HG03469 (cell line): ENCODE data around the gene NEK7.
A peak's percentile ranks its signal among the peaks of the same experiment; 100 is the strongest.

Experiments used
- ATAC-seq: cut with Tn5 transposase; IDR thresholded peaks from one replicate; pipeline ENCODE4 v1.9.1; 2021; ENCODE audit warnings: mild to moderate bottlenecking, moderate library complexity, moderate number of reproducible peaks; ENCODE audit not compliant: unreplicated experiment

Gene NEK7

DNA sequence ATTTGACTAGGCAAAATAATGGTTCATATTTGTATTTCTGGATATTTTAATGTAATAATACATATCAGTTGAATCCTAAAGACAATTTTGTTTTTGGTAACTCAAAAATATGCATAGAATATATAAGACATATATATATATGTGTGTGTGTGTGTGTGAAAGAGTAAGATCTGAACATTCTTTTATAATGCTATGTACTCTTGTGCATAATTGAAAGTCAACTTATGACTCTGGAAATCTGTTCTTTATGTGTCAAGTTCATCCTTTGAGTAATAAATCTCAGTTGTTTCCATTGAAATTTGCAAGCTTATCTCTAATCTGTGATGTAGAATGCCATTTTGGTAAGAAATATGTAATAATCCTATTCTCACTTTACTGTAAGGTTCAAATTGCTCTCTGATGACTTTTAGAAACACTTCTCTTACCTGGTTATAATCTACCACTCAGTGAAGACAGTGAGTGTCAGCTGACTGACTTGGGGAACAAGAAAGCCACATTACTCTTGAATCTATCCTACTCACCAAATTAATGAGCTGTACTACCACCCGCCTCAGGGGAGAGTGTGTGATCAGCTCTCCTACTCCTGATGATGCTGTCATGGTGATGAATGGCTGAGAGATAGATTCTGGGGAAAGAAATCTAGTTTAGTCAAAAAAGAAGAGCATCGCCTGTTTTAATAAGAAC, 15.0 kb upstream of the NEK7 start:
- ATAC-seq, result no peak

DNA sequence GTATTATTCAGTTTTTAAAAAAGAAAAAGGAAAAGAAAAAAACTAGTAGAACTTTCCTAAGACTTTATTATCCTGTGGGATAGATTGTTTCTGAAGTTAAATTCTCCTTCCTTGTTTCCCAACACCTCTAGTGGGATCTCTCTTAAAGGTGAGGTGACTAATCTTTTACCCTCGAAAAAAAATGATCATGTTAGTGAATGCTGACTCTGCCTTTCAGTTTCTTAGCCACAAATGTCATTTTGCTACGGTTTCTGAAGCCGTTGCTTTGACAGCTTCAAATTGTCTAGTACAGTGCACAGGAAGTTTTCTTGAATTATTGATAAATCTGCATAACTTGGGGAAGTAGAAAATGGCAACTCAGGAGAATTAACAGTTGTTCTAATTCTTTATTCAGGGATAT, 13.0 kb upstream of the NEK7 start:
- no peak for ATAC-seq

DNA sequence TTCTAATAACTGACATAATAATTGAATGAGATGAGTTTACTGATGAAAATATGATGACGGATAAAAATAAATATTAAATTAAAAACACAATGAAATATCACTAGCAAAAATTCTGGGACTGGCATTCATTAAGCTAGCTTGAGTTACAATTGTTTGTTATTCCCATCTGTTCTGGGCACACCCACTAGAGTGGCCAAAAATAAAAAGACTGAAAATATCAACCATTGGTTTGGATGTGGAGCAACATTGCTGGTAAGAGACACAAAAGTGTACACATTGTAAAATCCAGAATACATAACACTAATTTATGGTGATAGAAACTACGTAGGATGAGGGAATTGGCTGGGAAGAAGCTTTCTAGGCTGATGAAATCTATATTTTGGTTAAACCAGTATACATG, 9.6 kb upstream of the NEK7 start:
- no peak for ATAC-seq

DNA sequence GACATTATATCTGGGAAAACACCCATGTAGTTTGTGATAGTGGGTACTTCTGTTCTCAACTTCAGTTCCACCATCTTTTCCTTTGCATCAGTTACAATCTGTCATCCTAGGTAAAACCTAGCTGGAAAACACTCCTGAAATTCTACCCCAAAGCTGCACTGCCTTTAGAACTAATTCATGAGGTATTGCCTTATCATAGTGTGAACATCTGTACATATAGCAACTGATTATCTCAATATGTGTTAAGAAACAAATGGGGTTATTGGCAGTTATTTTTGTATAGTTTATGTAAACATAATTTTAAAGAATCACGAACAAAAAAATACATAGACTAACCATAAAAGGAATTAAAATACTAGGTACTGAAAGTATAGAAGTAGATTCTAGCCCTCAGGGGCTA, 6.4 kb upstream of the NEK7 start:
- no peak for ATAC-seq

DNA sequence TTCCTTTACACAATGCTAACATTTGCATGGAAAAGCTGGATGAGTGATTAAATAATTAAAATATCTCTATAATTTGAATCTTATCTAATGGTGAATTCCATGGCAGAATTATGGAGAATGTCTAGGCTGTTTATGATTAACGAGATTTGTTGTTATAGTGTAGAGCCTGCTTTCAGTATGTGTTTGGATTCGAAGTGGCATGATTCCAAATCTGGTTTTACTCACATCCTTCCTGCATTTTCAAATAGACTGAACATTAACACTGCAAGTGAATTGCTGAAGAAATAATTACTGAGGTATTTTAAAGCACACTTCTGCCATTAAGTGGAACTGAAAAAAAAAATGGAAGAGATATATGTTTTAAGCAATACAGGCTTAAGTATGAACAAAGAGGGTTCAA, 5.1 kb upstream of the NEK7 start:
- no peak for ATAC-seq

DNA sequence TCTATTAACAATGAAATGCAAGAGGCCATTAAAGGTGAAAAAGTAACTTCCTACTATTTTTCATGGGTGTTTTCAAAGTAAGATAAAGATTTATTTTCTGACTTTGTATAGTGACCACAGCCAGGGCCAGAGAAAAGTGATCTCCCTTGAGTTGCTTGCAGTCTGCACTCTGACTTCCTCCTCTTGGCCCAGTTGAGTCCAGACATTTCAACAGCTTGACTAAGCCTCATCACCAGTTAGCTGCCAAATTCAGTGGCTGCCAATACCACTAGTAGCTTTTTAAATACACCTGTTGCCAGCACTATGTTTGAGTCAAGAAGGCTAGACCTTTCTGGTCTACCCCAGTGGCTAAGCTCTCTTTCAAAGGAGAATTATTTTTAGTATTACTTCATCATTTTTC, 3.7 kb upstream of the NEK7 start:
- ATAC-seq, result no peak

DNA sequence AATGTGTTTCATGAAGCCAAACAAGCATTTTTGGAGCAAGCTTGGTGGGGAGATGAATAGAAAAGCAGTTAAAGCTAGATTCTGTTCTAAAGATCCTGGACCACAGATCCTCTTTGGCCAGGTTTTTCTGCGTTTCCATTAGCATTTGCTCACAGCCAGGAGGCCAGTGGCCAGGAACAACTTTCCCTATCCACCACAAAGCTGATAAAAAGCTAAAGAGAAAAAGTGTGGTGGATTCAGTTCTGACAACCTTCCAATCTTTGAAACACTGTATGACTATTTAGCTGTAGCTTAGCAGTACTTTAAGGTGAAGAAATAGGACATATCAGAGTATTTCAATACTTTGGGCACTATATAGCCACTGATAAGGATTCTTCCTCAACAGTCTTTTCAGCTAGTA, 3.0 kb upstream of the NEK7 start:
- no peak for ATAC-seq

DNA sequence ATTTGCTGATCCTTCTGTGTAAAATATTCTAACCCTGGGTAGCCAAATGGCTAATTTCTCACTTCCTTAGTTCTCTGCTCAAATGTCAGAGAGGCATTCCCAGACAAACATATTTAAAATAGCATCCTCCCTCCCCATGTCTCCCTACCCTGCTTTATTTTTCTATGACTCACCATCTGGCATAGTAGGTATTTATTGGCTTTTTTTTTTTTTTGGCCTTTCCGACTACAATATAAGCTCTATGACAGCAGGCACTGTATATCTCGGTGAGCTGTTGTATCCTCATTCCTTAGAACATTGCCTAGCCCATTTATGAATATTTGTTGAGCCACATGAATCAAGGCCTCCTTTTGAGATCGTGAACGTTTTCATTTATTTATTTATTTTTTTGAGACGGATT, 1.5 kb upstream of the NEK7 start:
- ATAC-seq, result no peak

DNA sequence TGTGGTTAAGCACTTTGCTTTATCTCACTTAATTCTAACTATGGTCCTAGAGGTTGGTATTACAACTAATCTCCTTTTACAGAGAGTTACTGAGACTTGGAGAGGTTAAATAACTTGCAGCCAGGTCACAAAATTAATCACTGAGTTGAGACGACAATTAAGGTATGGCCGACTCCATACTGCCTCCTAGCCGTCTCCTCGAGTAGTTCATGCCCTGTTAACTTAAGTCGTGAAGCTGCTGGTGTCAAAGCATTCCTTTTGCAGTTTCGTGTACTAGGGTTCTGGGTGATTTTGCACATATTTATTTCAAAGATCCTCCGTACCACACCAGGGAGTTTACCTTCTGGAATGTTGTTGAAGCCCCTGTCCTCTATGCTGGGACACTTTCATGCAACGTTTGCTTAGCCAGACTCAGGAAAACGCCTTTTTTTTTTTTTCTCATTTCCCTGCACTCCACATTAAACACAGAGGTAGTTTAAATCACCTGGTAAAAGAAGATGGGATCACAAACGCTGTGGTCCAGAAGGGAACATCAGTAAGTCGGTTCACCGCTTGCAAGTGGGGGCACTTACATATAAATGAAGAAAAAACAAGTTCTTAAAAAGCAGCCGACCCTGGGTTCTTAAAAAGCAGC, 570 bp upstream of the NEK7 start:
- ATAC-seq, result peak; percentile 24

DNA sequence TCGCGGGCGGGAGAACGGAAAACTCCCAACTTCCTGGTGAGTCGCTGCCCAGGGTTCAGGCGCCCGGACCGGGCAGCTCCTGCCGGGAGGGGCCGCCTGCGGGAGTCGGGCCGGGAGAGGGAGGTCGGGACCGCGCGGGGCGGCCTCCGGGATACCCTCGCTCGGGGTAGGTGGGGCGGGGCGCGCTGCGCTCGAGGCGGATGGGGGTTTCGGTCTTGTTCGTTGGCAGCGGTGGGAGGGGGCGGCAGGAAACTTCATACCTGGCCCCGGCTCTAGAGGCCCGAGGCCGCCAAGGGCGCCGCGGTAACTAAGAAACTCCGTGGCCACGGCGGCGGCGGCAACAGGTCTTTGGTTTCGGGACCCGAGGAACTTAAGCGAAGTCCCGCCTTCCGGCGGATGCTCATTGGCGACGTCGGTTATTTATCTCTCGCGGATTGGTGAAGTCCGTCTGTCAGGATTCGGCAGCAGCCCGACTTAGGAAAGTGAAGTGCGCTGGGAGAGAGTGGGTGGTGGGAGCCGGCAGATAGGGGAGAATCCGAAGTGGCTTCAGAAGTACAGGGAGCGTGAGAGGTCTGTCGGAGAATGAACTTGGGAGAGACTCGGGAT, 546 bp downstream of the NEK7 start:
- peak; percentile 27 for ATAC-seq

DNA sequence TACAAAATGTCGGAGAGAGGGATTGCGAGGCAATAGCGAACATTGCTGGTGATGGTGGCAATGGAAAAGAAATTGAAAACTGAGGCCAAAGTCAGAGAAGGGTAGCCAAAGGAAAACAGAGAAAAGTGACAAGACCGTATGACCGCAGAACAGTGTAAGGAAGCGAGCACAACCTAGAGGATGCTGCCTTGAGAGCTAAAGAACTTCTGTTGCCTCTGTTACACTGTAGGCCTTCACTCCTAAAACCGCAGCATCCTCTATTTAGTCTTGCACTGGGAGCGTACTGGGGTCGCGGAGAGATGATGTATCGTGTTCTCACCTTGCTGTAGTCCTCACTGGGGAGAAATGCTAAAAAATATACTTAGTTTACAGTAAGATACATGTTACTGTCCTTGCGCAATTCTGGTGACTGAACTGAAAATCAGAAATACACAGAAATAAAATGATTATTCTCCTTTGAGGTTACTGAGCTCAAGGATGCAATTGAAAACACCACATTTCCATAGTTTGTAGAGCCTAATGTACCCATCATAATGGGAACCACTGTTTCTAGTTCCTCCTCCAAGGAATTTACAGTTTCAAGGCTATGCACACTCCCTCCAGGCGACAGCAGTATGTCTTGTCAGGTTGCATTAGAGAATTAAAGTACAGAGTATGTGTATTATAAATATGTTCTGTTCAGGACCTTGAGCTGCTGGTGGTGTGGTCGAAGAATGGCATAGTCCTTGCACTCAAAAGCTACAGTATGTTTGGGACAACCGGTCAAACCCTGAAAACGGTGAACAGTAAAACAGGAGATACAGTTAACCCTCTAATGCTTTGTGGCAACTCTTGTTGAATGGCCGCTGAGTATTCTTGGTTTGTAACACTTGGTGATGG, 1.3 kb downstream of the NEK7 start:
- ATAC-seq, result no peak

DNA sequence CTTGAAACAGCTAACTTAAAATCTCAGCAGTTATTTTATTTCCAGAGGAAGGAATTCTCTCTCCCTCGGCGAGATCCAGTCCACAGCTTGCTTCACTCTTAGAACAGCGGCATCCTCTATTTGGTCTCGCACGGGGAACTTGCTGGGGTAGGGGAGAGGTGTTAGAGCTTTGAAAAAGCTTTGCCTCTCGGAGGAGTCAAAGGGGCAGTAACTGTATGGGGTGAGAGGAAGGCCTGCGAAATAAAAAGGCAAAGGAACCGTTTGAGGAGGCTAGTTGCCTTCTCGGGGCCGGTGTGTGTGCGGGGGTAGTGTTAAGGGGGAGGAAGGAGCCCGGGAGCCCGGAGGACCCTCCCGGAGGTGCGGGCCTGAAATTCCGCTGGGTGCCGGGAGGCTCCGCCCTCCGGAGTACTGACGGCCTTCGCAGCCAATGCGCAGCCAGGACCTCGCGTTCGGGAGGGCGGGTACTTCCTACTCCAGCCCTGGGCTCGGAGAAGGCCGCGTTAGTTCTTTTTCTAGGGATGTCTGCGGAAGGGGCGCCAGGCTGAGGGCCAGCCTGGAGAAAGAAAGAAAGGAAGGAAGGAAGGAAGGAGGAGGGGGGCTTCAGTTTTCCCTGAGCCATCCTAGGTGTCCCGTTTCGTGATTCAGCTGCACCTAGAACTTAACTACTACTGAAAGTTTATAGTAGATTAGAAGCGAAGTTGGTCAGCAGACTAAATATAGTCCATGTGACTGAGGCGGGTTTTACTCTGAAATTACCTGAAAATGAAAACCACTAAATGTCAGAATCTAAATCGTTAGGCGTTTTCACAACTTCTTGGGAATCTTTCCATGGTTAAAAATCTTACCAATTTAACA, 2.2 kb downstream of the NEK7 start:
- ATAC-seq, result peak; percentile 45

DNA sequence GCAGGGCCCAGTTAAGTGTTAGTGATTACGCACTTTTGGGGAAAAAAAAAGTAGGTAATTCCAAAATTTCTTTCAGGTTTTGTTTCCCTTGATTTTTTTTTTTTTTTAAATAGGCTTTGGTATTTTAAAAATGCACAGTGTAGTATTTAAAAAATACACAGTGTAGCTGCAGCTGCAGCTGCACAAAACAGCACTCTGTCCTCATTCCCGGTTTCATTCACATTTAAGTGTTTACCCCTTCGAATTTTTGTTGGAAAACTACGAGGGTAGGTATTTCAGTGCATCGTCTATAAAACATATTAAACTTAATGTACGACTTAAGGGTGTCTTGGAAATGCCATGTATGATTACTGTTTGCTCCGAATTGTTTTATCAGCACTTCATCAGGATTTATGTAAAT, 3.4 kb downstream of the NEK7 start:
- no peak for ATAC-seq

DNA sequence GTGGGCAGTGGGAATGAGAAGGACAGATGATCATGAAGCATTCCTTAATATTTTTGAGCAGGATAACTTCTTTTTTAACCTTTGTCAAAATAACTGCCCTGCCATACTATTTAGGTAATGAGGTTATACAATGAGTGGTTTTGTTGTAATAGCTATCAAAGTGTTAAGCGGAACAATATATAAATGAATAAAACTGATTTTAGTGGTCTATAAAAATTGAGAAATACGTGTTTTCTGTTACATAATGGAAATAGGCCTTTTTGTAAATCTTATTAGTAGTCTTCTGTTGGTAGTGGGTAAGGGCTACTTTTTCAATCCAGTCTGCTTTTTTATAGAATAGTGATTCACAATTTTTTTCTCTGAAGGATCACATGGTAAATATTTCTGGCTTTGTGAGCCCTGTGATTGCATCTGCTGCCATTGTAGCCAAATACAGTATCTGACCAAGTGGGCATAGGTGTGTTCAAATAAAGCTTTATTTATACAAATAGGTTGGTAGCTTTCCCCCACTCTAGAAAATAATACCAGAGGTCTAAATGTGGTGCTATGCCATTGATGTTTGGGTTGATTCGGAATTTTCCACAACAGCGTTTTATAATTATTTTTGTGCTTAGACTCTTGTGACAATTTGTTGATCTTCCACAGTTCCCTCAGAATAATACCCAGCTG, 4.3 kb downstream of the NEK7 start:
- ATAC-seq, result no peak

DNA sequence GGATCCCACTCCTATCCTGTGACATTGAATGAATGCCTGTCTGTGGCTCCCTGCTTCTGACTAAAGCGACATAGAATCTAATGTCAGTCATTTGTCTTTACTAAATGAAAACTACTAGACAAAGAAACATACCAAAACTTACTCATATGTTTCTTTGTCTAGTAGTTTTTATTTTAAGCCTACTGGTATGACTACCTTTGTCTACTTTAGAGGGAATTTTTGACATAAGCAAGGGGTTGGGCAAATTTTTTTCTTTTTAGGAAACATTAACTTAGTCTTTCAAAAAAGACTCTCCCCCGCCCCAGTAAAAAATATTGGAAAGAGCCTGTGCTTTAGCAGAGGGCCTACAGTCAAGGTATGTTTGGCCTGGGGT, 4.9 kb downstream of the NEK7 start:
- no peak for ATAC-seq

DNA sequence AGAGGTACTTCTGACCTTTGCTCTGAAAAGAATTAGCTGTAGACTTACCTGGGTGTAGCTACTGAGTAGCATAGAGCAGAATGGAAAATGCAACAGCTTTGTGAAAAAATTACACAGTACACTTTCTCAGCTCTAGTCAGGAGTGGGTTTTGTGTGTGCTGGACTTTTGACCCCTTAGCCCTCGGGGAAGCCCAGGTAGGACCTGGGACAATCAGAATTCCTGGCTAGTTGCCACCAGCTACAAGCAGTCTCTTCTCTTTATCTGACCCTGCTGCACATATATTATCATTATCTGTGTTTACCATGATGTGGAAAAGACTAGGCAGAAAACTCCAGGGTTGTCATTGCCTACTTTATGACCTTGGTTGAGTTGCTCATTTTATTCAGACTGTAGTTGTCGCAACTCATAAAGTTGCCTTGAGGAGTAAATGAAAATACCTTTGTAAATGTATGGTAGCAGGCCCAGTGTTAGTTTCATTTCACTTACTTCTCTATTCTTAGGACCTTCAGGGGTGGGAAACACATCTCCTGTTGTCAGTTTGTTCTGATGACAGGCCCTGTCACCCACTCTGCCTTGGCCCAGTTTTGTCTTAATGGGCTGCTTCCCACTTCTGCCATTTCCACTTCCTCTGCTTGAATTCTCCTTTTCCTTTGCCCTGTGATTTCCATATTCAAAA, 5.4 kb downstream of the NEK7 start:
- no peak for ATAC-seq

DNA sequence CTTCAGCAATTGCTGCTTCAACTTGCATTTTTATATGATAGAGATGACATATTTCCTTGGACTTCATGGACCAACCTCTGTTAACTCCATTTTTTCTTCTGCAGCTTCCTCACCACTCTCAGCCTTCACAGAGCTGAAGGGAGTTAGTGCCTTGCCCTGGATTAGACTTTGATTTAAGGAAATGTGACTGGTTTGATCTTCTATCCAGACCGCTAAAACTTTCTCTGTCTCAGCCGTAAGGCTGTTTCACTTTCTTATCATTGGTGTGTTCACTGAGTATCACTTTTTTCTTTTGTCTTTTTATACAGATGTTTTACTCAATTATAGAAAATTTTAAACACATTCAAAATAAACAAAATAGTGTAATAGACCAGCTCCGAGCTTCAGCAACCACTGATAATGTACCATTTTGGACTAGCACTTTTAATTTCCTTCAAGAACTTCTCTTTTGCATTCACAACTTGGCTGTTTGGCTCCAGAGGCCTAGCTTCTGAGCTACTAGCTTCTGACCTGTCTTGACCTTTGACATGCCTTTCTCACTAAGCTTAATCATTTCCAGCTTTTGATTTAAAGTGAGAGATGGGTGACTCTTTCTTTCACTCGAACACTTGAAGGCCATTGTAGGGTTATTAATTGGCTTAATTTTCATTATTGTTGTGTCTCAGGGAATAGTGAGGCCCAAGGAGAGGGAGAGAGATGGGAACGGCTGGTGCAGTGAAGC, 9.3 kb downstream of the NEK7 start:
- peak; percentile 22 for ATAC-seq

DNA sequence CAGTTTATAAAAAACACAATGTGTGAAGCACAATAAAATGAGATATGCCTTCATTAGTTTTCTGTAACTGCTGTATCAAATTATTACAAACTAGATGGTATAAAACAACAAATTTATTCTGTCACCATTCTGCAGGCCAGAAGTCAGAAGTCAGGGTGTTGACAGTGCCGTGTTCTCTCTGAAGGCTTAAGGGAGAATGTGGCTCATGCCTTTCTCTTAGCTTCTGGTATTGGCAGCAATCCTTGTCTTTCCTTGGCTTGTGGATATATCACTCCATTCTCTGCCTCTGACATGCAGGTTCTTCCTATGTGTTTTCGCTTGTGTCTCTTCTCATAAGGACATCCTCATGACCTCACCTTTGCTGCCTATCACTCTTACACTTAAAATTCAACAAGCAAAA, 10.1 kb downstream of the NEK7 start:
- ATAC-seq, result no peak

DNA sequence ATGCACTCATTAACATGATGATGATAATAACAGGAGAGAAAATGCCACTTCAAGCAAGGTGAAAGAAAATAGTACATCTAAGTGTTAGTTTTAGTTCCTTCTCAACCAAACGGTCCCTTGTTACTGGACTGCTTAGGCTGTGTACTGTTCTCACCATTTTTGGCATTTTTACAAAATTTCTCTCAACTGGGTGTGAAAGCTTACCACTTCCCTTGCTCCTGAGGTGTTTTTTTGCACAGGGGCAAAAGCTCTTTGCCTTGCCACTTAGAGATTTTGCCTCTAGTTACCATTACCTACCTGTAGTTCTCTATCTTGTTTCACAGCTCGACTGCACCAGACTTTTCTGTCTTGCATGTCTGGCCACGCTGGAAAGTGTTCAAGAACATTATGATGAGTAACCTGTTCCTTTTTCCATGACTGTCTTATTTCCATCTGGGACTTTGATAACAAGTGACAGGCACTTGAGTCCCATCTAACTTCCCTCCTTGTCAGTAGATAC, 10.7 kb downstream of the NEK7 start:
- peak; percentile 41 for ATAC-seq
